HG03175 (cell line): ENCODE measurements around the gene HOPX.
A peak's percentile ranks its signal among the peaks of the same experiment; 100 is the strongest.
"Not testable (repeated sequence)": the region's sequence is repeated elsewhere in the genome, so short reads cannot be mapped to it uniquely, and the experiment has no call there.

Experiments
- ATAC-seq: cut with Tn5 transposase; IDR thresholded peaks from one replicate; pipeline ENCODE4 v1.9.1; 2021; ENCODE audit warnings: mild to moderate bottlenecking, moderate library complexity; ENCODE audit not compliant: unreplicated experiment

HOPX gene

DNA sequence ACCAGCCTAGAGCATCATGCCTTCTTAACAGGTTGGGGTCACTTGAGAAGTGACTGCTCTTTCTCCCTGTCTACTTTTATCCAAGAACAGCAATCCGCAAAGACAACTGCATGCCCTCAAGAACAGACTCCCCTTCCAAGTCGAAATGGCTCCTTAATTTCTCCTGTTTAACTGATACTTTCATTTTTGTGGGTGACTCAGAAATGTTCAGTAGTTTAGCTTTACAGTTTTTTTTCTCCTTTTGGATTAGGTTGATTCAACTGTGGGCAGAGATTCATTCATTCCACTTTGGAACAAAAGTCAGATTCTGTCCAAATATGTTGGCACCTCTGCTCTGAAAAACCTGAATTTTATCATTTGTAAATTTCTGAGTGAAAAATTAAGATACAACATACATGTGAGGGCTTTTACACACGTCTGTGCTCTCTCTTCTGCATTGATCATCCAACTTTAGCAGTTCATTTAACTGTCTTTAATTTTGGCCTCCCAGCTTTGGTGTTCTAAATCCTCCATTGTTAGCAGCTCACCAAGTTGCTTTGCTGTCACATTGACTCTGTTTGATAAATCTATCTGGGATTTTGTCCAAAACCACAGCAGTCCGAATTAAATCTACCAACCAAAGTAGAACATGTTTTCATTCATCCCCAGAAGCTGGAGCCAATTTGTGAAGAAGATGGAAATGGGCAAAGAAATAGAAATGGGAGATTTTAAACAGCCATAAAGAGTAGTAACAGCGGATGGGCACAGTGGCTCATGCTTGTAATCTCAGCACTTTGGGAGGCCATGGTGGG lies 50.0 kb downstream of the HOPX start:
- no peak for ATAC-seq

GRCh38 chr4:56628592-56628991 lies 52.5 kb downstream of the HOPX start:
- ATAC-seq, result no peak

DNA sequence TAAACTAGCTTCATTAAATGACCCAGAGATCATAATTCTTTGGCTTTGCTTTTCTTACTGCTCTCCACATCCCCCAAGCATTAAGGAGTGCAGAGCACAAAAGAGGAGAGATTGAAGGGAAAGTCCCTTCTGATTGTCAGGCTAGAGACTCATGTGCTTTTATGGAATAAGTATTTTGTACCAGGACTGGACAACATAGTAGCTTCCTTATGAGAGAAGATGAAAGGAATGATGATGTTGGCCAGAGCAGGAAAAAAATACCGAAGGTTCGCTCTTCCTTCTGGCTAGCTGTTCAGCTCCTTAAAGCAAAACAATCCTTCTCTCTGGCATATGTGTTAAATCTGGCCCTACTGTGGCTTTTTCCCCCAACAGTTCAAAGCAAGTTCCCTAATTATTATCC lies 53.1 kb downstream of the HOPX start:
- ATAC-seq, result no peak

- no peak for ATAC-seq
Measured at GRCh38 chr4:56627375-56627774, 53.7 kb downstream of the HOPX start.

DNA sequence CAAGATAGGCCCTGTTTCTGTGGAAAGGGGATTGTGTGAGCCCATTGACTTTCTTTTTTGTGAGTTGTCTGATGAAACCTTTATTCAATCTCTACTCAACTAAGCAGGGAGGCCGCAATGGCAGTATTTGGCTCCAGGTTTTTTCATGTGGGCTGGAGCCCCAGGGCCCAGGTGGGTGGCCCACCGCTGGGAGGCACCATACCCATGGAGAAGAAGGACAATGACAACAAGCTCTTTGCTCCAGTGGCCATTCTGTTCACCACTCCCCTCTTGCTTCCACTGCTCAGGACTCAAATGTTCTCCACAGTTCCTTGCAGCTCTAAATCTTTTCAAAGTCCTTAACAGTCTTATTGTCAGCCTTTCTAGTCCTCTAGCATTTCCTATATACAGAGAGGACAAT lies 54.1 kb downstream of the HOPX start:
- no peak for ATAC-seq

GRCh38 chr4:56626420-56626819 lies 54.7 kb downstream of the HOPX start:
- ATAC-seq, result no peak

- ATAC-seq, result no peak
Measured at GRCh38 chr4:56622176-56622575, 58.9 kb downstream of the HOPX start.

- no peak for ATAC-seq
Measured at GRCh38 chr4:56619816-56620215, 61.3 kb downstream of the HOPX start.

- peak; percentile 68 for ATAC-seq
Measured at GRCh38 chr4:56619160-56619559, 61.9 kb downstream of the HOPX start.

DNA sequence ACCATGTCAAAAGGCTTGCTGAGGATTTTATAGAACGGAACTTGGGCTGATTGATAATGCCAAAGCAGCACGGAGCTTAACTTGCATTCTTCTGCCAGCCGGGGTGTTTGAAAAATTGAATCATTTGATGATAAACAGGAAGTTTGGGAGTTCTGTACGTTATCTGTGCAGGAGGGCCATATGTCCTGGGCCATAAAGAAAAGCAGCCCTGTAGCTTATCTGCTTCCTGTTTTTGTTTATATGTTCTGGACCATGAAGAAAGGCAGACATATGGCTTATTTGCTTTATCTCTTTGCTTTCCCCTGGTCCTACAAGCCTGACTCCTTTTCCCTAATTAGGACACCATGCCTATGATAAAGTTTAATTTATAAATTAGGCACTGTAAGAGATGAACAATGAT lies 62.4 kb downstream of the HOPX start:
- ATAC-seq, result no peak

GRCh38 chr4:56613101-56613862 lies 67.8 kb downstream of the HOPX start:
- no peak for ATAC-seq

DNA sequence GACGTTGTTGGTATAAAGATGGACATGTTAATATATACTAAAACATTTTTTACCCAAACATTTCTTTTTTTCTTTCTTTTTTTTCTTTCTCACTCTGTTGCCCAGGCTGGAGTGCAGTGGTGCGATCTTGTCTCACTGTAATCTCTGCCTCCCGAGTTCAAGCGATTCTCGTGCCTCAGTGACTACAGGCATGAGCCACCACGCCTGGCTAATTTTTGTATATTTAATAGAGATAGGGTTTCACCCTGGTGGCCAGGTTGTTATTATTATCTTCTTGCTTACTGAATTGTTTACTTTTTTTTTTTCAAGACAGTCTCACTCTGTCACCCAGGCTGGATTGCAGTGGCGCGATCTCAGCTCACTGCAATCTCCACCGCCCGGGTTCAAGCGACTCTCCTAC lies 68.8 kb downstream of the HOPX start:
- peak; percentile 48 for ATAC-seq

DNA sequence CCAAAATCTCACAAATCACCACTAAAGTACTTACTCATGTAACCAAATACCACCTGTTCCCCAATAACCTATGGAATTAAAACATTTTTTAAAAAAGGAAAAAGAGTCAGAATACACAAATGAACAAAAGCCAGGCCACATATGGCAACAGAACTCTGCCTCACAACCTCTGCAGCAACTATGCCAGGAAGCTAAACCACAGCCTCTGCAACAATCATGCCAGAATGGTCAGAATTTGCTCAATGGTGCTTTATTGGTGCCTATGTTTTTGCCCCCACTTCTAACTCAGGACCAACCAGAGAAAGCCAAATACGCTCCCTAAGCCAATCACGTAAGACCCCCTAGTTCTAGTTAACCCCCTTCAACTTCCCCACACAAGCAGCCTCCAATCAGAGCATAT lies 69.6 kb downstream of the HOPX start:
- no peak for ATAC-seq

DNA sequence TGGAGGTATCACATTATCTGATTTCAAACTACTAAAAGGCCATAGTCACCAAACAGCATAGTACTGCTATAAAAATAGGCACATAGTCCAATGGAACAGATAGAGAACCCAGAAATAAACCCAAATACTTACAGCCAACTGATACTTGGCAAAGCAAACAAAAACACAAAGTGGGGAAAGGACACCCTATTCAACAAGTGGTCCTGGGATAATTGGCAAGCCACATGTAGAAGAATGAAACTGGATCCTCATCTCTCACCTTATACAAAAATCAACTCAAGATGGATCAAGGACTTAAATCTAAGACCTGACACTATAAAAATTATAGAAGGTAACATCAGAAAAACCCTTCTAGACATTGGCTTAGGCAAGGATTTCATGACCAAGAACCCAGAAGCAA lies 70.9 kb downstream of the HOPX start:
- ATAC-seq, result not testable (repeated sequence)

DNA sequence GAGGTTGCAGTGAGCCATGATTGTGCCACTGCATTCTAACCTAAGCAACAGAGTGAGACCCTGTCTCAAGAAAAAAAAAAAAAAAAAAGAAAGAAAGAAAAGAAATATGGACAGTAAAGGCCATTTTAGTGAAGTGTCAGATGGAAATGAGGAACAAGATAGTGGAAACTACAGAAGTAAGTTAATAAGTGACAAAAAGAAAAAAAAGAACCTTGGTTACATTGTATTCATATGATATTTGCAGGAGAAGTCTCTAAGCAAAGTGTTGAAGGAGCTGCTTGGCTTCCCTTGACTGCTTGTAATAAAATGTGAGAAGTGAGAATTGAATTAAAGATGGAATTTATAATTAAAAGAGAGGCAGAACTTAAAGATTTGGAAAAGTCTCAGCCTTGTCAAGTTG lies 73.2 kb downstream of the HOPX start:
- peak; percentile 83 for ATAC-seq

DNA sequence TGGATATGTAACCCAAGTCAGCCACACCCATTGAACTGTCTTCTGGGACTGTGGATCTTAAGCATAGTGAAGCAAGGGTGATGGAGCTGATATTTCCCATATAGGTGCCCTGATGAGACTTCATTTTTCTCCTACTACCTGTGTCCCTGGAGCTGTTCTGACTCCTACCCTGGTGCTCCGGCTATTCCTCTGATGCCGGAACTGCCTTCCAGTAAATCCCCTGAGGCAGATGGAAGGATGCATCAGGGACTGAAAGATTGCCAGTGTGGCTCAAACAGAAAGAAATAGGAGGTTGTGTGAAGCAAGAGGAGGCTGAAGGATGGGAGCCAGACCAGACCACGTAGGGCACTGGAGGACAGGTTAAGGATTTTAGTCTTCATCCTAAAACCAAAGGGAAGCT lies 74.7 kb downstream of the HOPX start:
- no peak for ATAC-seq

DNA sequence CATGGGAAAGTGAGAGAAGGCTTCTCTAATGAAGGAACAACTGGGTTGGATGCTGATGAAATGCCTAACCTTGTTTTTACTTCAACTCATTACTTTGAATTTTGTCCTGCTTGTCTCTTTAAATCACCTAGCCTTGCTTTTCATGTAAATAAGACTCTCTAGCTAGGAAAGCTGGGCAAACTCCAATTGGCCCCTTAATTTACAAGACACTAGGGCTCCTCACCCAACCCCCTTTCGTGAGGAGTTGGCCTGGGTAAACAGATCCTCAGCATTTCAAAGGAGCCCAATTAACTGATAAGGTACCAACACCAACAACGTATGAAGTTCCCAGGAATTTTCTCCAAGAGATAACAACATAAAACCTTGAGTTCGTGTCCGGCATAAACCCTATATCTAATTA lies 75.6 kb downstream of the HOPX start:
- not testable (repeated sequence) for ATAC-seq

- no peak for ATAC-seq
Measured at GRCh38 chr4:56603297-56603696, 77.8 kb downstream of the HOPX start.
